ENCODE results near the gene QSOX1.
"Not testable (repeated sequence)": the region's sequence is repeated elsewhere in the genome, so short reads cannot be mapped to it uniquely, and the experiment has no call there.

The QSOX1 gene

GRCh38 chr1:180133688-180134087, 21.0 kb upstream of the QSOX1 start:
- H3K4me3 ChIP-seq (ENCODE audit: low read depth in 1 of 2, low read length in 2 of 2); H3K4me1 ChIP-seq (ENCODE audit: insufficient read depth, low read length); H3K36me3 ChIP-seq (ENCODE audit: insufficient read depth, low read length); H3K27ac ChIP-seq (ENCODE audit: low read depth, low read length); H3K9ac ChIP-seq (ENCODE audit: low read length); H3K27me3 ChIP-seq (ENCODE audit: control insufficient read depth in 1 of 2, insufficient read depth in 2 of 2, low read length in 2 of 2); H3K9me3 ChIP-seq (ENCODE audit: low read length): not testable (repeated sequence)

DNA sequence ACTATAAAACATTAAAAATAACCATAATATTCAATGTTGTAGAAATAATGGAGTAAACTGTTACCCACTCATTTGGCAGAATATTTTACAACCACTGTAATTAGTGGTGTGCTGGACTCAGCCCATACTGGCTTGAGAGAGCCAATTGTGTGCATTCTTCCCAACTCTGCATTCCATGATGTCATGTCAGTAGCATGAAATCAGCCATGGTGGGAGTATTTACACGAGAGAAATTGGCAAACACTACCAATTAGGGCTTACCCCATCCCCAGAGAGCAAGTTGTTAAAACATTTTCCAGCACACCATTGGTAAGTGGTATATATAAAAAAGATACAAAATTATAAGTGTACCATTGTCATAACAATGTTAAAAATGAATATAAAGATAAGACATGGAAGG, 19.1 kb upstream of the QSOX1 start:
- Histone ChIP-seq H3K27me3 (ENCODE audit: control insufficient read depth in 1 of 2, insufficient read depth in 2 of 2, low read length in 2 of 2) (no peaks in the 10 kb centered on the region), H3K9ac (ENCODE audit: low read length) (no peak overlapping the region), H3K4me3 (ENCODE audit: low read depth in 1 of 2, low read length in 2 of 2) (no peak overlapping the region), H3K27ac (ENCODE audit: low read depth, low read length) (no peak overlapping the region), H3K36me3 (ENCODE audit: insufficient read depth, low read length) (no peaks in the 10 kb centered on the region), H3K4me1 (ENCODE audit: insufficient read depth, low read length) (no peaks in the 10 kb centered on the region), H3K9me3 (ENCODE audit: low read length) (no peaks in the 10 kb centered on the region)

DNA sequence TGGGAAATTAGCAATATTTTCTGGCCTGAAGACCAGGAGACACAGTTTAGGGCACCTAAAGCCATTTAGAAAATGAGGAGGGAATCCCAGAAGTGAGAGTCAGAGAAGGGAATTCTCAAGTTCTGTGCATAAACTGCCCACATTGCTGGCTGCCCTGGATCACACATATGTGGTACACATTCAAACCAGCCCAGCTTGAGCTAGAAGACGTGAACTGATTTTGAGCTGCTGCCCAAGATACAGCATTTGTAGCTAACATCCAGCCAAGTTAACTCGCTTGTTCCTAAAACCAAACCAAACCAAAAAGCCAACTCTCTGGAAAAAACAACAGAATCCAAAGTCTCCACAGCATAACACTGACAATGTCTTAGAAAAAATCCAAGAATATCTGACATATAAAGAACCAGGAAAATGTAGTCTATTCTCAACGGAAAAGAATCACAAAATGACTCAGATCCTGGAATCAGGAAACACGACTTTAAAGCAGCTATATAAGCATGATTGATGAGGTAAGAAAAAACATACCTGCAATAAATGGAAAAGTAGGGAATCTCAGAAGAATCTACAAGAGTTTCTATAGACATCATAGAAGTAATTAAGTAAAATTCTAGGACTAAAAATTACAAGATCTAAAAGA, 18.2 kb upstream of the QSOX1 start:
- Histone ChIP-seq H3K9me3 (ENCODE audit: low read length) (no peaks in the 10 kb centered on the region), H3K36me3 (ENCODE audit: insufficient read depth, low read length) (no peaks in the 10 kb centered on the region), H3K4me3 (ENCODE audit: low read depth in 1 of 2, low read length in 2 of 2) (no peak overlapping the region), H3K9ac (ENCODE audit: low read length) (no peak overlapping the region), H3K4me1 (ENCODE audit: insufficient read depth, low read length) (no peaks in the 10 kb centered on the region), H3K27ac (ENCODE audit: low read depth, low read length) (no peak overlapping the region), H3K27me3 (ENCODE audit: control insufficient read depth in 1 of 2, insufficient read depth in 2 of 2, low read length in 2 of 2) (no peaks in the 10 kb centered on the region)

DNA sequence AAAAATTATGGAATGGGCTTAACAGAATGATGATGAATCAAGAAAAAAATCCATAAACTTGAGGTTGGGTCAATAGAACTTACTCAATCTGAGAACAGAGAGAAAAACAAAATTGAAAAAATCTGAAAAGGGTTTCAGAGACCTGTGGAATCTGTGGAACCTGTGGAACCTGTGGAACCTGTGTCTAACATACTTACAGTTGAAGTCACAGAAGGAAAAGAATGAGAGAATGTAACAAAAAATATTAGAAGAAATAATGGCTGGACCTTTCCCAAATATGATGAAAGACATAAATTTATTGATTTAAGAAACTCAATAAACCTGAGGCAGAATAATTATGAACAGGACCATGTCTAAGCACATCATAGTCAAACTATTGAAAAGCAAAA, 17.7 kb upstream of the QSOX1 start:
- no peaks in the 10 kb centered on the region for H3K27me3 ChIP-seq (ENCODE audit: control insufficient read depth in 1 of 2, insufficient read depth in 2 of 2, low read length in 2 of 2)
- no peaks in the 10 kb centered on the region for H3K36me3 ChIP-seq (ENCODE audit: insufficient read depth, low read length)
- no peak overlapping the region for H3K9ac ChIP-seq (ENCODE audit: low read length)
- H3K9me3 ChIP-seq (ENCODE audit: low read length) = no peaks in the 10 kb centered on the region
- H3K4me1 ChIP-seq (ENCODE audit: insufficient read depth, low read length) = no peaks in the 10 kb centered on the region
- no peak overlapping the region for H3K4me3 ChIP-seq (ENCODE audit: low read depth in 1 of 2, low read length in 2 of 2)
- no peak overlapping the region for H3K27ac ChIP-seq (ENCODE audit: low read depth, low read length)

GRCh38 chr1:180137776-180138175, 16.9 kb upstream of the QSOX1 start:
- Histone ChIP-seq H3K9ac (ENCODE audit: low read length) (no peak overlapping the region), H3K4me1 (ENCODE audit: insufficient read depth, low read length) (no peaks in the 10 kb centered on the region), H3K27me3 (ENCODE audit: control insufficient read depth in 1 of 2, insufficient read depth in 2 of 2, low read length in 2 of 2) (no peaks in the 10 kb centered on the region), H3K9me3 (ENCODE audit: low read length) (no peaks in the 10 kb centered on the region), H3K27ac (ENCODE audit: low read depth, low read length) (no peak overlapping the region), H3K36me3 (ENCODE audit: insufficient read depth, low read length) (no peaks in the 10 kb centered on the region), H3K4me3 (ENCODE audit: low read depth in 1 of 2, low read length in 2 of 2) (no peak overlapping the region)

GRCh38 chr1:180141381-180141934, 13.2 kb upstream of the QSOX1 start:
- Histone ChIP-seq H3K9ac (ENCODE audit: low read length) (no peak overlapping the region), H3K4me3 (ENCODE audit: low read depth in 1 of 2, low read length in 2 of 2) (no peak overlapping the region), H3K4me1 (ENCODE audit: insufficient read depth, low read length) (no peaks in the 10 kb centered on the region), H3K36me3 (ENCODE audit: insufficient read depth, low read length) (no peaks in the 10 kb centered on the region), H3K9me3 (ENCODE audit: low read length) (no peaks in the 10 kb centered on the region), H3K27ac (ENCODE audit: low read depth, low read length) (no peak overlapping the region), H3K27me3 (ENCODE audit: control insufficient read depth in 1 of 2, insufficient read depth in 2 of 2, low read length in 2 of 2) (no peaks in the 10 kb centered on the region)

DNA sequence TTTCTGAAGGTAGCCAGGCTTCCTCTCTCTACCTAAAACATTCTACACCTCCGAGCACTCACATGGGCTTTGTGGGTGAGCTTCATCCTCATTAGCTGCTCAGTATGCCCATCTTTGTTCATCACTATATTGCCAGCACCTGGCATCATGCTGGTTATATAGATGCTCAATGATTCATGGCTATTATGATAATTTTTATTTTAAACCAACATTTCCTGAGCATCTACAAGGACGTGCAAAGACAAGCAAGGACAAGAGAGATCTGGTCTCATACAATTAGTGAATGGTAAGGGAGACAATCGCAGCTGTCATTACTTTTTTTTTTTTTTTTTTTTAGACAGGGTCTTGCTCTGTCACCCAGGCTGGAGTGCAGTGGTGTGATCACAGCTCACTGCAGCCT, 11.3 kb upstream of the QSOX1 start:
- H3K9me3 ChIP-seq (ENCODE audit: low read length) = no peaks in the 10 kb centered on the region

GRCh38 chr1:180144659-180145357, 9.9 kb upstream of the QSOX1 start:
- no peaks in the 10 kb centered on the region for H3K4me1 ChIP-seq (ENCODE audit: insufficient read depth, low read length)
- H3K9me3 ChIP-seq (ENCODE audit: low read length) = no peaks in the 10 kb centered on the region
- no peak overlapping the region for H3K27ac ChIP-seq (ENCODE audit: low read depth, low read length)
- no peaks in the 10 kb centered on the region for H3K36me3 ChIP-seq (ENCODE audit: insufficient read depth, low read length)
- H3K9ac ChIP-seq (ENCODE audit: low read length) = no peak overlapping the region
- no peaks in the 10 kb centered on the region for H3K27me3 ChIP-seq (ENCODE audit: control insufficient read depth in 1 of 2, insufficient read depth in 2 of 2, low read length in 2 of 2)
- no peak overlapping the region for H3K4me3 ChIP-seq (ENCODE audit: low read depth in 1 of 2, low read length in 2 of 2)

More for the DNA sequence above, 11.3 kb upstream of the QSOX1 start:
- no peaks in the 10 kb centered on the region for H3K27me3 ChIP-seq (ENCODE audit: control insufficient read depth in 1 of 2, insufficient read depth in 2 of 2, low read length in 2 of 2)
- no peaks in the 10 kb centered on the region for H3K36me3 ChIP-seq (ENCODE audit: insufficient read depth, low read length)
- H3K27ac ChIP-seq (ENCODE audit: low read depth, low read length) = no peak overlapping the region
- no peak overlapping the region for H3K4me3 ChIP-seq (ENCODE audit: low read depth in 1 of 2, low read length in 2 of 2)
- no peaks in the 10 kb centered on the region for H3K4me1 ChIP-seq (ENCODE audit: insufficient read depth, low read length)
- H3K9ac ChIP-seq (ENCODE audit: low read length) = no peak overlapping the region

DNA sequence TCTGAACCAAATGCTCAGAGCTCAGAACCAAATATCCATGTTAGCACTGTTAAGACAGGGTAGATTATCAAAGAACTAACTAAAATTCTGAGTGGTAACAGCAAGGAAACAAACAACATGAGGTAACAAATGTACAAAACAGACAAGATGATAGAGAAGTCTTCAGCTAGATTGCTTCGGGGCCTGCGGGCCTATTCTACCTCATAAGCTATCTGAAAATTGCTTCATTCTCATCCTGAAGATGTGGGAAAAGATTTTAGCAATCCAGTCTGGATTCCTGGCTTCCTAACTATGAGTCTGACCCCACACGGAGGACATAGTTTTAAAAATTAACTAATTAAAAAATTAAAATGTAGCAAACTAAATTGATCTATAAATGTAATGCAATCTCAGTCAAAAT, 9.2 kb upstream of the QSOX1 start:
- no peak overlapping the region for H3K27ac ChIP-seq (ENCODE audit: low read depth, low read length)
- H3K4me1 ChIP-seq (ENCODE audit: insufficient read depth, low read length) = no peaks in the 10 kb centered on the region
- no peak overlapping the region for H3K9ac ChIP-seq (ENCODE audit: low read length)
- H3K36me3 ChIP-seq (ENCODE audit: insufficient read depth, low read length) = no peaks in the 10 kb centered on the region
- no peak overlapping the region for H3K4me3 ChIP-seq (ENCODE audit: low read depth in 1 of 2, low read length in 2 of 2)
- no peaks in the 10 kb centered on the region for H3K27me3 ChIP-seq (ENCODE audit: control insufficient read depth in 1 of 2, insufficient read depth in 2 of 2, low read length in 2 of 2)
- no peaks in the 10 kb centered on the region for H3K9me3 ChIP-seq (ENCODE audit: low read length)

- Histone ChIP-seq H3K9ac (ENCODE audit: low read length) (no peak overlapping the region), H3K9me3 (ENCODE audit: low read length) (no peaks in the 10 kb centered on the region), H3K4me1 (ENCODE audit: insufficient read depth, low read length) (peaks cover 11% of the 10 kb centered on the region), H3K36me3 (ENCODE audit: insufficient read depth, low read length) (no peaks in the 10 kb centered on the region), H3K27me3 (ENCODE audit: control insufficient read depth in 1 of 2, insufficient read depth in 2 of 2, low read length in 2 of 2) (no peaks in the 10 kb centered on the region), H3K4me3 (ENCODE audit: low read depth in 1 of 2, low read length in 2 of 2) (no peak overlapping the region), H3K27ac (ENCODE audit: low read depth, low read length) (no peak overlapping the region)
These were observed 3.7 kb upstream of the QSOX1 start for GRCh38 chr1:180150982-180151381.

DNA sequence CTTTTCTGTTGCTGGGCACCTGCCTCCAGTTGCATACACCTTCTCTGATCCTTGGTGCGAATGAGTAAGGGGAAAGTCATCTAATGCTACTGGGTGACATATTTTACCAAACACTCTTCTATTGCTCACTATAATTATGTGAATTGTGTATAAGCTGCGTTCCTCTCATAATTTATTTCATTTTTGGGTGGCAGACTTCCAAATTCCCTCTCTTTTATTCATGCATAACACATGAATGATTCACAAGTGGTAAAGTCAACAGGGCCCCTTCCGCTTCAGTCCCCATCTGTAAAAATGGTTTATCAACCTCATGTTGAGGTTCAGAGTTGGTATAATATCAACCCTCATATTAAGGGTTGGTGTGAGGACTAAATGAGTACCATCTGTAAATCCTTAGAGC, 3.2 kb upstream of the QSOX1 start:
- H3K9me3 ChIP-seq (ENCODE audit: low read length) = no peaks in the 10 kb centered on the region
- H3K27me3 ChIP-seq (ENCODE audit: control insufficient read depth in 1 of 2, insufficient read depth in 2 of 2, low read length in 2 of 2) = no peaks in the 10 kb centered on the region
- peaks cover 16% of the 10 kb centered on the region for H3K4me1 ChIP-seq (ENCODE audit: insufficient read depth, low read length)
- no peak overlapping the region for H3K27ac ChIP-seq (ENCODE audit: low read depth, low read length)
- H3K4me3 ChIP-seq (ENCODE audit: low read depth in 1 of 2, low read length in 2 of 2) = no peak overlapping the region
- no peaks in the 10 kb centered on the region for H3K36me3 ChIP-seq (ENCODE audit: insufficient read depth, low read length)
- no peak overlapping the region for H3K9ac ChIP-seq (ENCODE audit: low read length)

DNA sequence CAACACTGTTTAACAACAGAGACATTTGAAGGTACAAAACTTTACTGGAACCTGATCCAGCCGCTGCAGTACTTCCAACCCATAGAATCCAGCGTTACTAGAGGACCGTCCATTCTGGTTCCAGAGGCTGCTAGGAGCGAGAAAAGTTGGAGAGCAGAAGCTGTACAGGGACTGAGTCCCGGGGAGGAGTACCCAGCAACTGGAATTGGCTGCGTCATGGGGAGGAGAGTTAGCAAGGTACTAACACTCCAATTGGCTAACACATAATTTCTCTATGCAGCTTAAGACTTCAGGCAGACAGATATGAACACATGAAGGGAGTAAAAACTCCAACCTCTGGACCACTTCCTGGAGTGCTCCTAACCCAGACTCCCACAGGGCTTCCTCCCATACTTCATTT, 2.1 kb upstream of the QSOX1 start:
- Histone ChIP-seq H3K36me3 (ENCODE audit: insufficient read depth, low read length) (no peaks in the 10 kb centered on the region), H3K4me3 (ENCODE audit: low read depth in 1 of 2, low read length in 2 of 2) (no peak overlapping the region), H3K9ac (ENCODE audit: low read length) (no peak overlapping the region), H3K4me1 (ENCODE audit: insufficient read depth, low read length) (peaks cover 21% of the 10 kb centered on the region), H3K27ac (ENCODE audit: low read depth, low read length) (no peak overlapping the region), H3K27me3 (ENCODE audit: control insufficient read depth in 1 of 2, insufficient read depth in 2 of 2, low read length in 2 of 2) (no peaks in the 10 kb centered on the region), H3K9me3 (ENCODE audit: low read length) (no peaks in the 10 kb centered on the region)
